GM13976 (cell line): Measurements from ENCODE around the gene ATP5IF1.

Source experiments
- DNase-seq: peaks from one replicate; pipeline ENCODE4 v3.0.0; 2012; ENCODE audit warnings: low spot score
- CTCF ChIP-seq: IDR thresholded peaks from 2 replicates; pipeline ENCODE4 v1.5.1; 2012; ENCODE audit warnings: borderline replicate concordance, mild to moderate bottlenecking; ENCODE audit not compliant: insufficient read depth; ENCODE audit errors: extremely low read depth, missing control alignments, control extremely low read depth
- in situ Hi-C: fragments of 300-500 bp; cut with MboI; formaldehyde crosslinking; loops from one replicate; pipeline ENCODE4 v1.12.0; 2022; ENCODE audit warnings: low sequenced_read_pairs, mixed read lengths, inconsistent platforms; ENCODE audit not compliant: unreplicated experiment

The ATP5IF1 gene

GRCh38 chr1:28265577-28265976 is 29.7 kb downstream of the ATP5IF1 start:
- in situ Hi-C loops: no loop called here
- no peak for TF ChIP-seq CTCF
- no peak for DNase-seq

- no peak for TF ChIP-seq CTCF
- in situ Hi-C loops: no loop called here
- no peak for DNase-seq
Observed at GRCh38 chr1:28266920-28267322, 31.0 kb downstream of the ATP5IF1 start.

GRCh38 chr1:28267633-28268032 is 31.7 kb downstream of the ATP5IF1 start:
- in situ Hi-C loops: no loop called here
- TF ChIP-seq CTCF: no peak
- no peak for DNase-seq

GRCh38 chr1:28269529-28269928 is 33.6 kb downstream of the ATP5IF1 start:
- no peak for TF ChIP-seq CTCF
- in situ Hi-C loops: no loop called here
- DNase-seq: no peak

- in situ Hi-C loops: no loop called here
- DNase-seq: no peak
- TF ChIP-seq CTCF: no peak
Observed at GRCh38 chr1:28272215-28272852, 36.4 kb downstream of the ATP5IF1 start.

GRCh38 chr1:28273216-28273860 is 37.4 kb downstream of the ATP5IF1 start:
- in situ Hi-C loops: no loop called here
- TF ChIP-seq CTCF: no peak

More at GRCh38 chr1:28273216-28273860, 37.4 kb downstream of the ATP5IF1 start:
- DNase-seq: no peak
